Activated CD4-positive, alpha-beta T cell treated with anti-CD3 and anti-CD28 coated beads, Interleukin-2, amount 50 U/mL, for 24 hours (primary cell): ENCODE results near the gene DOCK2.

Experiments
- DNase-seq, 2 donors: peaks; one replicate each; pipeline ENCODE4 v3.0.0-alpha.2; 2020; ENCODE audit warnings: low read depth in 1 of 2, low spot score in 1 of 2

DOCK2 gene

GRCh38 chr5:169688106-169688505, 51.0 kb downstream of the DOCK2 start:
- DNase-seq: no peak

- DNase-seq: no peak
Measured at GRCh38 chr5:169691471-169691870, 54.4 kb downstream of the DOCK2 start.

- no peak for DNase-seq
Measured at GRCh38 chr5:169694091-169694625, 57.1 kb downstream of the DOCK2 start.

GRCh38 chr5:169695025-169695625, 58.0 kb downstream of the DOCK2 start:
- no peak for DNase-seq

GRCh38 chr5:169695919-169696490, 58.9 kb downstream of the DOCK2 start:
- DNase-seq: no peak

- DNase-seq: no peak
Measured at GRCh38 chr5:169696621-169697510, 59.8 kb downstream of the DOCK2 start.

- DNase-seq: no peak
Measured at GRCh38 chr5:169697511-169697890, 60.4 kb downstream of the DOCK2 start.

- no peak for DNase-seq
Measured at GRCh38 chr5:169697976-169698375, 60.9 kb downstream of the DOCK2 start.

GRCh38 chr5:169700611-169701010, 63.5 kb downstream of the DOCK2 start:
- DNase-seq: no peak

GRCh38 chr5:169701910-169702451, 64.9 kb downstream of the DOCK2 start:
- DNase-seq: no peak

GRCh38 chr5:169702693-169703481, 65.8 kb downstream of the DOCK2 start:
- DNase-seq: no peak

GRCh38 chr5:169703813-169704212, 66.7 kb downstream of the DOCK2 start:
- no peak for DNase-seq

- DNase-seq: no peak
Measured at GRCh38 chr5:169705322-169705721, 68.2 kb downstream of the DOCK2 start.

GRCh38 chr5:169706071-169706470, 69.0 kb downstream of the DOCK2 start:
- no peak for DNase-seq

- DNase-seq: no peak
Measured at GRCh38 chr5:169706758-169707450, 69.8 kb downstream of the DOCK2 start.

- no peak for DNase-seq
Measured at GRCh38 chr5:169707686-169708085, 70.6 kb downstream of the DOCK2 start.

GRCh38 chr5:169710675-169711074, 73.6 kb downstream of the DOCK2 start:
- no peak for DNase-seq

GRCh38 chr5:169711551-169712225, 74.6 kb downstream of the DOCK2 start:
- DNase-seq: no peak

- no peak for DNase-seq
Measured at GRCh38 chr5:169712428-169712827, 75.4 kb downstream of the DOCK2 start.

GRCh38 chr5:169716287-169716686, 79.2 kb downstream of the DOCK2 start:
- no peak for DNase-seq
